ENCODE results near the gene ZDHHC13.

- TF ChIP-seq EZH2 (IDR thresholded peaks at IDR 0.05; ENCODE audit: borderline replicate concordance, insufficient read depth, low read depth, low read length, poor library complexity, severe bottlenecking) (no peak), CTCF (IDR thresholded peaks at IDR 0.05) (no peak)
Observed at GRCh38 chr11:19163617-19164016, 46.6 kb downstream of the ZDHHC13 start.
